GM21360 (cell line): ENCODE data around the gene FAM136A.
"Not testable (repeated sequence)": the region's sequence is repeated elsewhere in the genome, so short reads cannot be mapped to it uniquely, and the experiment has no call there.

Experiments
- ATAC-seq: cut with Tn5 transposase; IDR thresholded peaks from one replicate; pipeline ENCODE4 v1.9.1; 2021; ENCODE audit warnings: mild to moderate bottlenecking, moderate library complexity; ENCODE audit not compliant: unreplicated experiment

FAM136A gene

GRCh38 chr2:70300771-70301343 is 1.0 kb downstream of the FAM136A start:
- no peak for ATAC-seq

GRCh38 chr2:70297828-70298227 is 4.0 kb downstream of the FAM136A start:
- ATAC-seq: not testable (repeated sequence)

GRCh38 chr2:70283500-70284191 is 18.2 kb downstream of the FAM136A start:
- no peak for ATAC-seq

- ATAC-seq: no peak
Observed at GRCh38 chr2:70282439-70282838, 19.4 kb downstream of the FAM136A start.

- no peak for ATAC-seq
Observed at GRCh38 chr2:70280242-70280798, 21.5 kb downstream of the FAM136A start.

DNA sequence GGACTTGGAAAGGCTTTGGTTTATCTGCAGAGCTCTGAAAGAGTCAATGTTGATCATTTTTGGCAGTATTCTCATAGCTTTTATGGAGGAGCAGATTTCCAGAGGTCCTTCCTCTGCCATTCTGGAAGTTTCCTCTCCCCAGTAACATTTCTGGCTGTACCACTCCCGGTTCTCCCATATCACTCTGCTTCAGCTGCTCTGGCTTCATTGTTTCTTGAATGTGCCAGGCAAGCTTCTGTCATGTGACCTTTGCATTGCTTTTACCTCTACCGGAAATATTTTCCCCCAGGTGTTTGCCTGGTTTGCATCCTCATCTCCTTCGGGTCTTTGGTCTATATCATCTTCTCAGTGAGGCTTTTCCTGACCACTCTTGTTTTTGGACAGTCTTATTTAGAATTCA is 31.5 kb downstream of the FAM136A start:
- no peak for ATAC-seq

DNA sequence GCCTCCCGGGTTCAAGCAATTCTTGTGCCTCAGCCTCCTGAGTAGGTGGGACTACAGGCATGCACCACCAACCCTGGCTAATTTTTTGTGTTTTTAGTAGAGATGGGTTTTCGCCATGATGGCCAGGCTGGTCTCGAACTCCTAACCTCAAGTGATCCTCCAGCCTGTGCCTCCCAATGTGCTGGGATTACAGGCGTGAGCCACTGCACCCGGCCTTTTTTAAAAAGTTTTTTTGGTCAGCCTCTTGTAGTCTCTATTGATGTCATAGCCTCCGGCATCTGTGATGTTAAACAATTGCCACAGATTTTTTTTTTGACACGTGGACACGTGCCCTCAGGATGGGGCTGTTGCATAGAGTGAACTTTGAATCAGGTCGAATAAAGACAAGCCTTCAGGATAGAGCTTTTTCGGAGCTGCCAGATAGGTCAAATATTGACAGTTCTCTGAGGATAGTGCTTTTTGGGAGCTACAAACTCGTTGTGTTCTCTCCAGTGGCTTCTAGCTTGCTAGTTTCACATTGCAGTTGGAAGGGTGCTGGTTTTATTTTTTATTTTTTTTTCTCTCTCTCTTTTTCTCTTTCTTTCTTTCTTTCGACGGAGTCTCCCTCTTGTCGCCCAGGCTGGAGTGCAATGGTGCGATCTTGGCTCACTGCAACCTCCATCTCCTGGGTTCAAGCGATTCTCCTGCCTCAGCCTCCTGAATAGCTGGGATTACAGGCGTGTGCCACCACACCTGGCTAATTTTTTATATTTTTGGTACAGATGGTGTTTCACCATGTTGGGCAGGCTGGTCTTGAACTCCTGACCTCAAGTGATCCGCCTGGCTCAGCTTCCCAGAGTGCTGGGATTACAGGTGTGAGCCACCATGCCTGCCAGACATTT is 32.2 kb downstream of the FAM136A start:
- ATAC-seq: not testable (repeated sequence)

- ATAC-seq: not testable (repeated sequence)
Observed at GRCh38 chr2:70266925-70267324, 34.9 kb downstream of the FAM136A start.

DNA sequence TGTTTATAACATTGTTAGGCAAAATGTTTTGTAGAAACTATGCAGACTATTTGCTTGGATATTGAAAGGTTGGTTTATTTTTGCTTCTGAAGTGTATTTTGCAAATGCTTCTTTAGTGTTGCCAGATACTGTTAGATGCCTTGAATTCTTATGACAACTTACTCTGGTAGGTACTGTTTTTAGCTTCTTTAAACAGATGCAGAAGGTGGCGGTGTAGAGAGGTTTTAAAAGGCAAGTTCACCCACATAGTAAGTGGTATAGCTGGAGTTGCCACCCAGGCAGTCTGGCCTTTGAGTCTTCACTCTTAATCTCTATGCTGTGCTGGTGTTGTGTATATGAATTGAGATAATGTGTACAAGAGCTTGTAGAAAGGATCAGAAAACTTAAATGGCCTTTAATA is 40.4 kb downstream of the FAM136A start:
- no peak for ATAC-seq

DNA sequence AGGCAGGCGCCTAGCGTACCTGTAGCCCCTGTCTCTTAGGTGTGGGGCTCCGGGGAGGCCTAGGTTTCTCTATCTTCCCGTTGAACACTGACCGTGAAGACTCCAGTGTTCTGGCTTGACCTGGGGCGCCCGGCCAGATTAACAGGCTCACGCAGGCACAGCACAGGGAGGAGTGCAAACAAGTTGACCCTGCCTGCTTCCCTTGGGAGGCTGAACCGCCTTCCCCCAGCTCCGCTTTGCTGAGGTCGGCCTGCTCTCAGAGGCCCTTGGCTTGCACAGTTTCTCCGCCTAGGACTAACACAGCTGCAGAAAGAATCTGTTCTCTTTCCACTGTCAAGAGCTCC is 43.4 kb downstream of the FAM136A start:
- no peak for ATAC-seq

GRCh38 chr2:70255637-70256314 is 46.1 kb downstream of the FAM136A start:
- no peak for ATAC-seq

- no peak for ATAC-seq
Observed at GRCh38 chr2:70250434-70250833, 51.4 kb downstream of the FAM136A start.

DNA sequence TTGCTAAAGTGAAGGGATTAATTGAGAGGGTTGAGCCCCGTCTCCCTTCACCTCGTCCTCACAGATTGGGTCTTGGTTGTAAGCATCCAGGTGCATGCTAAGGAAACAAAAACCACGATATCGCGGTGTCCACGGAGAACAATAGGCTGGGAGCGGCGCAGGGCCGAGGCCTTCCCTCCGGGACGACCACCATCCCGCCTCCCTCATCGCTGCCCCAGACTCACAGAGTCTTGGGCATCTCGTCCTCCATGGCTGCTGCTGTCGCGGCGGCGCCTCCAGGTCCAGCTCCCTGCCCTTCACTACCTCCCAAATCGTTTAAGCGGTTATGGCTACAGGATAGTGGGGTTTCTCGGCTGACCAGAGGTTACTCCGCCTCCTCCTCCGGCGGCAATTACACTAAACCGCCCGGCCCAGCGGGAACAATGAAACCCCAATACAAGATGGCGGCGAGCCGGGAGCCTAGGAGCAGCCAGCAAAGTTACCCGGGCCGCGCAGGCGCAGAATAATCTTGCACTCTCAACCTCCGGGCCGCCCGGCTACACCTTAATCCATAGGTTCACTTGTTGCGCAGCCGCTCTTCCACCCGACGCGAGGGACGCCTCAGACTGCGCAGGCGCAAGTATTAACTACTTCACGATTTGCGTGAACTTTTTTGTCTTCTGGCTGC is 53.6 kb downstream of the FAM136A start, which contains the start of gene TIA1:
Gene TIA1, minus strand, starts transcription at position 448 of the 667 bp plus-strand sequence. Its CDS starts 198 bp downstream, at position 250.
- ATAC-seq: peak; percentile 89

- no peak for ATAC-seq
Observed at GRCh38 chr2:70247364-70248180, 54.3 kb downstream of the FAM136A start.
